HG02981 (cell line): ENCODE results near the gene NPC2.
A peak's percentile ranks its signal among the peaks of the same experiment; 100 is the strongest.
"Not testable (repeated sequence)": the region's sequence is repeated elsewhere in the genome, so short reads cannot be mapped to it uniquely, and the experiment has no call there.

Experiments
- ATAC-seq: cut with Tn5 transposase; IDR thresholded peaks from one replicate; pipeline ENCODE4 v1.9.1; 2021; ENCODE audit warnings: mild to moderate bottlenecking, moderate library complexity; ENCODE audit not compliant: unreplicated experiment

Gene NPC2

DNA sequence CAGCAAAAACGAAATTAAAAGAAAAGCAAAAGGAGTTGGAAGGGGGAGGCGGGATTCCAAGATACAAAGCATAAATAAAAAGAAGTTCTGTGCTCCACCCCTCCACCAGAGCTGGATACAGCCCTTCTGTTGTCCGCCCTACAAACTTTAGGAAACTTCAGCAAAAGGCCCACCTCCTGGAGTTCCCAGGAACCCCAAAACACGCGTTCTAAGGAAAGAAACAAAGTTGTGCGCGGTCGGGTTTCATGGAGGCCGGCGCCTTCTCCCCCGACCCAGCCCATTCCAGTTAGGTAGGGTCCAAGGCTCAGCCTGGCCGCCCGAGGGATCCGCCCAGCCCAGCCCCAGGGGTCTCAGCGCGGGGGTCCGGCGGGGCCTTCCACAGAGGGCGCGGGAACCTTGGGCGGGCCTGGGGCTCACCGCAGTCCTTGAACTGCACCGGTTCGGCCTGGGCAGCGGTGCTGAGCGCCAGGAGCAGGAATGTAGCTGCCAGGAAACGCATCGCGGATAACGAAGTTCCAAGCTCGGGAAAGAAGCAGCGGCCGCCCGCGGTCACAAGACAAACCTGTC, at the start of gene NPC2:
TSS of gene NPC2 (minus strand) at position 530 of the 567 bp plus-strand sequence. CDS start at position 499, 31 bp downstream.
- peak; percentile 9 for ATAC-seq

DNA sequence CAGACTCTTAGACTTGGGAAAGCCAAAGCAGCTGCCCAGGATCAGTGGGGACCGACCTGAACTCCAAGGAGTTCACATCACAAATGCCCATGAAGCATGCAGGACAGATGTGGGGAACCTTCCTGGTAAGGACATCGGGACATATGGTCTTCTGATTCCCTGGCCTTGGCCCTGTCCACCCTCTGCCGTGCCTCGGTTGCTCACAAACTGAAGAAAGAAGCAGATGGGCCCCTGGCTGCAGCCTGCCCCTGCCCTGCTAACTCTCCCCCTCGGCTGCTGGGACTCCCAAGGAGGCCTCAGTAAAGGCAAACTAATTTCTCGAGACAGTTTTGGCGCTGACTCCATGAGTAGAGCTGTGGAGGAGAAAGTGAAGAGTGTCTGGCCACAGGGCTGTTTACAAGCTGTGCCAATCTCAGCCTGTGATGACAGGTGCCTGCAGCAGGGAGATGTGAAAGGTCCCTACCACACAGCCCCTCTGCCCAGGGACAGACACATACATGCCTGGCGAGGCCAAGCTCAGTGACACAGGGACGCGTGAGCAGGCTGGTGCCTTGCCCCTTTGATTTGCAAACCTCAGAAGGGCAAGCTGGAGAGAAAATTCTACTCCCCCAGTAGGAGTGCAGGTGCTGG, 49.1 kb upstream of the NPC2 start:
- no peak for ATAC-seq

- no peak for ATAC-seq
Observed at GRCh38 chr14:74541225-74541624, 48.1 kb upstream of the NPC2 start.

DNA sequence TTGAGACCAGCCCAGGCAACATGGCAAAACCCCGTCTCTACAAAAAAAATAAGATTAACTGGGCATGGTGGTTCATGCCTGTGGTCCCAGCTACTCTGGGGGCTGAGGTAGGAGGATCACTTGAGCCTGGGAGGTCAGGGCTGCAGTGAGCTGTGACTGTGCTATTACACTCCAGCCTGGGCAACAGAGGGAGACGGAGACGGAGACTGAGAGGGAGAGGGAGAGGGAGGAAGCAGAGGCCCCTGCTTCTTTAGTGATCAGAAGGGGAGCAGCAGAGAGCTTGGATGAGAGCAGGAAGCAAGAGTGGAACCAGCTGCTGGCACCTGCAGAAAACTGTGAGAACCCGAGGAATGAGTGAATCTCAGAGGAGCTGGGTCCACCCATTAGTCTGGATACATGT, 46.4 kb upstream of the NPC2 start:
- ATAC-seq: no peak

DNA sequence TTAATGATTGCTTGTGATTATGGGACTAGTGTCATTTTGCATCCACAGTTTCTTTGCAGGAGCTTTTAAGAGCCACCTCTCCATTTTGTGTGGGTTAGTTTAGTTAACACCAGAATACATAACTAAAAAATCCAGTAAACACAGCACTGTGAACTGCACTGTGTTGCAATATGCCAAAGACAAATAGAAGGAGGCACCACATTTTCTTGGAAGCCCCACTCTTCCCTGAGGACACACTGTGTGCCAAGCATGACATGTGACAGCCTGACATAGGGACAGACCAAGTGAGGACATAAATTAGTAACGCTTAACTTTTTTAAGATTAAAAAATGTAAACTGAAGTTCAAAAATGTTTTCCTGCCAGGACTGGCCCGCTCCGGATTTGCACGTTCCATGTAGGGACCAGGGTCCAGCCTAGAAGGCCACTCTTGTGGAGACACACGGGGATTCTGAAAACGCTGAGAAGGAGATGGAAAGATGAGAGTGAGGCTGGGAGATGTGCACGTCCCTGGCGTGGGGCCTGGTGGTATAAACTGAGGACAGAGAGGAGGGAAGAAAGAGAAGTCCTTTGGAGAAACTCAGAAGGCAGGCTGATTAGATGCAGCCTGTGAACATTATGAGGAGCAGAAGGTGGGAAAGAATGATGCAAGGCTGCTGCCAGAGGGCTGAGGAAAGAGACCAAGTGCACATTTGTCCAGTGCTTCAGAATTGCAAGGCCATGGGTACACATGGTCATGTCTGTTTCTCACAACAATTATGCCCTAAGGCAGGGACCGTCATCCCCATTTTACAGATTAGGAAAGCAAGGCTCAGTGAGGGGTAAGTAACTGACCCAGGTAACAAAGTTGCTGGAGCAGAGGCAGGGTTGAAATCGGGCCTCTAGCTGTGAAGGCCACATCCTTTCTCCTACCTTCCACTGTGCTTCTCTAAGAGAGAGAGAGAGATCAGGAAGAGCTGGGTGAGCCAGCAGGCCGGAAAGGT, 45.6 kb upstream of the NPC2 start:
- ATAC-seq: no peak

- not testable (repeated sequence) for ATAC-seq
Observed at GRCh38 chr14:74536336-74536735, 43.2 kb upstream of the NPC2 start.

DNA sequence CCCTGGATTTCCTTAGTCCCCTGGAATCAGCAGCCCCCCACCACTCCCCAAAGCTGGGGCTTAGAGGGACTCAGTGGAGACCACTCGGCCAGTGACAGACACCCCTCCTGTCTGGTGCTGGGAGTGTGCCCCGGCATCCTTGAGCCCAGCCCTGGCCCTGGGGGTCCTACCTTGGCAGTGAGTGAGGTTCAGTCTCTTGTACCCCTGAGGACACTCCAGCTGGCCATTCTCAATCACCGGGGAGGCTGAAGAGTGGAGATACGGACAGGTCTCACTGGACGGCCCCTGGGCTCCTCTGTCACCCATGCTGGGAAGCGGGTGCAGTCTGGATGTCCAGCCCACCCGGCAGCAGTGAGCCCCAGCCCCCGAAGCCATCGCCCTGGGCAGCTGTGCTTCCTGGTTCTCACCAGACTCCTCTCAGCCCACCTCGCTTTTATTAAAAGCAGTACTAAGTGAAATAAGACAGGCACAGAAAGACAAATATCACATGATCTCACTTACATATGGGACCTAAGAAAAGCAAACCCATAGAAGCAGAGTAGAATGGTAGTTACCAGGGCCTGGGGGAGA, 42.7 kb upstream of the NPC2 start:
- no peak for ATAC-seq

- no peak for ATAC-seq
Observed at GRCh38 chr14:74533576-74533975, 40.5 kb upstream of the NPC2 start.

DNA sequence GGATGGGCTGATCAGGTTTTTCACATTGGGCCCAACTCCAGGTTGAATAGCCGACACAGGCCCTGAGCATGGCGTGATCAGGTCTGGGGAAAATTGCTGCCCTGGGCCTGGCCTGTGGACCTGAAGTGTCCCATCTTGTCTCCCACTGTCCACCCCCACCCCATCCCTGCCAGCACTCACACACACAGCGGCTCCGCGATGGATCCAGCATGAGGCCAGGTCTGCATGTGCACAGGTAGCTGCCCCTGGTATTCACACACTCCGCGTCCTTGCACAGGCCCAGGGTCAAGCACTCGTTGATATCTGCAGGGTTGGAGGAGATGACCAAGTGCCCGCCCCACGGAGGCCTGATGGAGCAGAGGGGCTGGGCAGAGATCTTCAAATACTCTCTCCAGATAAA, 39.1 kb upstream of the NPC2 start:
- no peak for ATAC-seq

DNA sequence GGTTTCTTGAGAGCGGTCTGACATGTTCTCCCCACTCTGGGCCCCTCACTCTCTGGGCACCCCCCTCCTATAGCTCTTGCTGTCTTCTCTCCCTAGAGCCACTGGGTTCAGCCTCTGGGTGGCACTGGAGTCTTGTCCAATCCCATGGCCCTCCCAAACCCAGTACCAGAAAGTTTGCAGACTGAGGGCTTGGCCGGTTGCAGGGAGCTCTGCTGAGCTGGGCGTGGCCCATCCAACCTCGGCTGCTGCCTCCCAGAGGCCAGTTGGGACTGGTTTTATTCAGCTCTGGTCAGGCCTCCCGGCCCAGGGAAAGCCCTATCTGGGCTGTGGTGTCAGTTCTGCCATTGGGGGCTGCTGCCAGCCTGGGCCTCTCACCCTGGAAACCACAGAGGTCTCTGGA, 38.4 kb upstream of the NPC2 start:
- no peak for ATAC-seq

GRCh38 chr14:74531006-74531405, 37.9 kb upstream of the NPC2 start:
- no peak for ATAC-seq

GRCh38 chr14:74528886-74529285, 35.8 kb upstream of the NPC2 start:
- no peak for ATAC-seq

- ATAC-seq: no peak
Observed at GRCh38 chr14:74528406-74528805, 35.3 kb upstream of the NPC2 start.

DNA sequence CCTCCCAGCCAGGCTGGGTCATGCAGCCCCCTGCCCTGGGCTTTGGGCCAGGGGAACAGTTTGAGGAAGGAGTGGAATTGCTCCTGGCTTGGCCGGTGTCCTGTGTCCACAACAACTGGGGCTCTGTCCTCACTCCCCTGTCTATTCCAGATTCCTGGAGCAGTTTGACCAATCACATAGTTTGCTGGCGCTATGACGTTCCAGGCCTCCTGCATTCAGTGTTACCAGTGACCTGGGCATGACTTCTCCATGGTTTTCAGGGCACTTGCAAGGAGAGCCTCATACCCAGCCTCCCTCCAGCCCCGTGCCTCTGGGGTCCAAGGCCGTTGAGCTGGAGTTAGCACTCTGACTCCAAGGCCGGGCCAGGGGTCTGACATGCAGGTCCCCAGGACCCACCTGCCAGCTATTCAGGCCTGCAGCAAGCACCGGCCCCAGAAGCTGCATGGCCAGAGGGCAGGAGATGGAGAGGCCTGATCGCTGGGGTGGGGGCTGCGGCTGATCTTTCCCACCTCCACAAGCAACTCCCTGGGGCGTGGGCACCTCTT, 34.7 kb upstream of the NPC2 start:
- ATAC-seq: no peak

DNA sequence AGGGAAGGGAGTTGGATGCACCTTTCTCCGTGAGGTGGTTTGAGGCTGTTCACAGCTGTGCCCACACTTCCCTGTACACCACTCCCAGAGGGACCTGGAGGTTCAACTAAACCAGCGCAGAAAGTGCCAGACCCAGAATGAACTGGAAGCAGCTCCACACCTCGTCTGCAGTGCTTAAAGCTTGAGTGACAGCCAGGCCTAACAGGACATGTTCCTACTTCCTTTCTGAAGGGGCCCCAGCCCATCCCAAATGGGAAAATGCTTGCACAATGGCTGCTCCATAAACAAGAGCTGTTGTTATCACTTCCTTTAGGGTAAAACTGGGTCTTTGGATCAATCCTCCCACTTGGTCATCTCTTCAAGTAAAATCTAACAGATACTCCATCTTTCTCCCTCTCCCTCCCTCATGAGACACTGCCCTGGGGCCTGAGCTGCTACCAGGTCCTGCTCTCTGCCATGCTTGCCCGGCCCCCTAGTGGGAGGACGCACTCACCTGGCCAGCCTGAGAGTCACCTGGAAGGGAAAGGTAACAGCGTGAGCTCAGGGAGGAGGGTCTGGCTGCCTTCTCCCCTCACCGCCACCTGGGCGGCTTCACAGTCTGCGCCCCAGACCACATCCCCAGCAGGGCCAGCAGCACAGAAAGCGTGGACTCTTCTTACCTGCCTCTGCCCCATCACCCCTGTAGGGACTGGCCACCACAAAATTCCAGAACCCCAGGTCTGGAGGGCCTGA, 33.9 kb upstream of the NPC2 start:
- ATAC-seq: no peak

DNA sequence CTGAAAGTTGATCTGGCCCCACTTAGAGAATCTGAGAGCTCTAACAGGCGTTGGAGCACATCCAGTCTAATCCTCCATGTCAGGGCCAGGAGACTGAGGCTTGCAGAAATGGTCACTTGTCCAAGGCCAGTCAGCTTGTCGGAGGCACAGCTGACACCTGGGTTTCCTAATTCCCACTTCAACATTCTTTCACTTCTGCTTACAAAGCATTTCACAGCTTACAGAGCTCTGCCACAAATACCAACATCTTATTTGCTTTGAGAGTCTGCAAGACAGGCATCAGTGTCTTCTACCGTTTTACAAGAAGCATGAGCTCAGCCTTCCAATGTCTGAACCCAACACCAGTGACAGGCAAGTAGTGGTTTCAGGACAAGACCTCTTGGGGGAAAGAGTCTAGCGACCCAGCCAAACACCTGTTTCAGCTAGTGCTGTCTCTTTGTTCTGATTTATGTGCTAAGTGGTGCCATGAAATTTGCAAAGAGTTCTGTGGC, 32.3 kb upstream of the NPC2 start:
- no peak for ATAC-seq

DNA sequence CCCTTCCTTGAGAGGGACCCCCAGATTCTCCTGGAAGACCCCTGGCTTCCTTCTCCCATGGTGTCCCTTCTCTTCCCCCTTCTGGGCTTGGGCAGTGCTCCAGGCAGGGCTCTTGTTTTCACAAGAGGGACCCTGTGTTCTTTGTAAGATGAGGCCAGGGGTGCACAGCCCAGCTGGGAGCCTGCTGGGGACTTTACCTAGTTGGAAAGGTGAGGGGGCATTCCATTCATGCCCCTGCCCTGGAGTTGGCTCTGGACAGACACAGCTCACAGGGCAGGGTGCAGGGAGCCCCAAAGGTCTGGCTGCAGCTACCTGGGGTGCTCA, 31.7 kb upstream of the NPC2 start:
- ATAC-seq: no peak

GRCh38 chr14:74524076-74524811, 31.1 kb upstream of the NPC2 start:
- ATAC-seq: no peak

GRCh38 chr14:74522740-74523139, 29.6 kb upstream of the NPC2 start:
- no peak for ATAC-seq

DNA sequence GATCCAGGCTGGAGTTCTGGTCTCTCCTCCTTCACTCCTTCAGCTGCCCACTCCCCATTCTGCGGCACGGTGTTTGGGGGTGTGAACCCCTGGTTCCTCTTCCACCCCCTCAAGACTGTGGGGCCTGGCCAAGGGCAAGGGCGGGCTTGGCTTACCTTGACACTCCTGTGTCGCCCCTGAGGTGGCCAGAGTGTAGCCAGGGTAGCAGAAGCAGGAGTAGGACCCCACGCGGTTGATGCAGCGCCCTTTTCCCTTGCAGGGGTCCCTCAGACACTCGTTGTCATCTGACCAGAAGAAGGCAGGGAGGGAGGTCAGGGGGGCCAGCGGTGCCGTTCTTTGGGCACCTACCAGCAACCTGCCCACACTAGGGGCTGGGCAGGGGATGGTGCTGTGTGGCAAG, 28.7 kb upstream of the NPC2 start:
- ATAC-seq: no peak
